K562 (cell line): ENCODE measurements around the gene GON7. TPM values are rescaled to one million over a fixed set of nuclear protein-coding genes. Genes with fewer than 3 reads are reported as not detected.

ENCODE experiments used
- ATAC-seq: fragments of 200-7000 bp; cut with Tn5 transposase; 3 replicates; pipeline ENCODE4 v1.9.1; 2020; ENCODE audit warnings: moderate library complexity
- BruUV-seq: library from RNA; stranded (reverse); fragments of 400-500 nt; replicated peaks from 2 replicates; lab custom pipeline; 2021; lab: Mats Ljungman, UMichigan
- CTCF ChIA-PET: fragments of 300-600 bp; formaldehyde crosslinking; extraction: SDS; loops from one replicate; lab custom pipeline; 2021; ENCODE audit warnings: low intra/inter-chr PET ratio; lab: Yijun Ruan, JAX
- POLR2A ChIA-PET: fragments of 300-600, 350-650 bp; sonication (Branson Sonifier 250); formaldehyde crosslinking; extraction: SDS; loops from one replicate; lab custom pipeline; 2021; ENCODE audit warnings: antibody characterized with exemption, inconsistent platforms; lab: Yijun Ruan, JAX
- DNase-seq, 4 experiments: peaks; one replicate each; pipeline versions ENCODE4 v3.0.0 to v3.0.0-alpha.2; 2011 to 2018; ENCODE audit warnings: low spot score in 3 of 4, mixed read lengths in 3 of 4; ENCODE audit errors: extremely low read depth in 1 of 4
- FAIRE-seq: peaks from 2 replicates; lab custom pipeline; 2011; peaks lifted over from hg19 to GRCh38; lab: Jason Lieb, UNC
- H2AFZ ChIP-seq: 2 replicates; pipeline ENCODE4 v1.6.0; 2011; ENCODE audit warnings: low read depth, low read length, control low read depth, inconsistent platforms
- H3K27ac ChIP-seq: fragments of 200-600 bp; 3 replicates; pipeline ENCODE4 v1.8.0; 2011; ENCODE audit warnings: low read depth, mild to moderate bottlenecking, control low read depth, inconsistent platforms, low read length, moderate library complexity, mixed read lengths; ENCODE audit errors: extremely low read depth
- H3K27me3 ChIP-seq, 2 experiments: fragments of 300-600 bp in 1 of 2; 2 replicates in 1 of 2; 3 replicates in 1 of 2; pipeline versions ENCODE4 v1.6.0 to v1.8.0; 2011; ENCODE audit warnings: inconsistent platforms in 2 of 2, low read length in 2 of 2, mild to moderate bottlenecking in 1 of 2, mixed read lengths in 1 of 2, moderate library complexity in 1 of 2; ENCODE audit not compliant: control insufficient read depth in 2 of 2, insufficient read depth in 2 of 2
- H3K36me3 ChIP-seq: fragments of 300-600 bp; 3 replicates; pipeline ENCODE4 v1.8.0; 2011; ENCODE audit warnings: mild to moderate bottlenecking, low read length, inconsistent platforms; ENCODE audit not compliant: control insufficient read depth, insufficient read depth
- H3K4me1 ChIP-seq, 2 experiments: fragments of 200-600 bp in 1 of 2; replicated peaks in 1 of 2; 2 replicates in 1 of 2; 3 replicates in 1 of 2; pipeline versions ENCODE4 v1.5.1 to v1.8.0; 2011; ENCODE audit warnings: inconsistent platforms in 2 of 2, low read length in 2 of 2, mild to moderate bottlenecking in 1 of 2, mixed read lengths in 1 of 2, moderate library complexity in 1 of 2; ENCODE audit not compliant: control insufficient read depth in 2 of 2, insufficient read depth in 2 of 2
- H3K4me2 ChIP-seq: 2 replicates; pipeline ENCODE4 v1.6.1; 2011; ENCODE audit warnings: low read length, control low read depth, inconsistent platforms, mixed read lengths; ENCODE audit not compliant: insufficient read depth
- H3K4me3 ChIP-seq: fragments of 200-600 bp; sonication (generic), shearing (Covaris generic); 2 replicates; pipeline ENCODE4 v1.5.1; 2016; ENCODE audit warnings: control low read depth, inconsistent platforms
- H3K79me2 ChIP-seq: fragments of 200-600 bp; 3 replicates; pipeline ENCODE4 v1.8.0; 2011; ENCODE audit warnings: low read length, inconsistent platforms; ENCODE audit not compliant: control insufficient read depth, insufficient read depth
- H3K9ac ChIP-seq, 2 experiments: 2 replicates each; pipeline versions ENCODE4 v1.6.0 to v1.6.1; 2011; ENCODE audit warnings: low read depth in 2 of 2, low read length in 2 of 2, control low read depth in 1 of 2, inconsistent platforms in 1 of 2, mild to moderate bottlenecking in 1 of 2, mixed read lengths in 1 of 2; ENCODE audit not compliant: insufficient read depth in 1 of 2
- H3K9me1 ChIP-seq: one replicate; pipeline ENCODE4 v1.6.0; 2011; ENCODE audit warnings: inconsistent platforms, mild to moderate bottlenecking, low read length, moderate library complexity; ENCODE audit not compliant: control insufficient read depth, insufficient read depth
- H3K9me3 ChIP-seq: replicated peaks from 2 replicates; pipeline ENCODE4 v1.5.1; 2011; ENCODE audit warnings: low read depth, low read length, inconsistent platforms; ENCODE audit not compliant: control insufficient read depth, insufficient read depth
- H4K20me1 ChIP-seq: replicated peaks from 2 replicates; pipeline ENCODE4 v1.6.1; 2011; ENCODE audit warnings: low read length, inconsistent platforms, mixed read lengths; ENCODE audit not compliant: control insufficient read depth, insufficient read depth
- POU5F1 ChIP-seq: fragments of 150-350 bp; IDR thresholded peaks from 2 replicates; pipeline ENCODE4 v1.6.1; 2014; ENCODE audit warnings: borderline replicate concordance, low read length, low read depth, mild to moderate bottlenecking; ENCODE audit not compliant: partially characterized antibody
- PRMT5 ChIP-seq: sonication (generic); formaldehyde crosslinking; IDR thresholded peaks from 2 replicates; pipeline ENCODE4 v1.5.0; 2020; ENCODE audit warnings: missing genetic modification reagents
- USF2 ChIP-seq: sonication (generic); formaldehyde crosslinking; IDR thresholded peaks from 2 replicates; pipeline ENCODE4 v1.5.0; 2020; ENCODE audit warnings: missing genetic modification reagents
- WGBS: fragments of 100-300 bp; shearing (Covaris generic); methylation state at CpG from one replicate; pipeline ENCODE4 v1.1.6; 2016; ENCODE audit warnings: low coverage, mixed read lengths; ENCODE audit not compliant: insufficient coverage; ENCODE audit errors: missing lambda C conversion rate; 5-methylcytosine and 5-hydroxymethylcytosine counted together
- in situ Hi-C: fragments of 300-500 bp; cut with MboI; formaldehyde crosslinking; loops from 4 replicates; pipeline ENCODE4 v1.15.0; 2018; ENCODE audit warnings: inconsistent platforms, mixed read lengths
- intact Hi-C: fragments of 100-400 bp; cut with micrococcal nuclease; formaldehyde crosslinking; loops from 2 replicates; pipeline ENCODE4 v1.14.2; 2022
- polyA plus RNA-seq, 8 experiments: library from polyadenylated mRNA; depleted of rRNA in 4 of 8; stranded (reverse) in 5 of 8; unstranded in 3 of 8; fragments of >200 nt; fragmentation: Nextera tagmentation in 2 of 8; fragmentation: Illumina TruSeq in 1 of 8; extraction: Ambion mirVana in 2 of 8; extraction: Trizol in 1 of 8; gene quantifications; 2 replicates each; pipeline versions ENCODE4 v1.2.1 to v1.2.3, GENCODE V29; 2011 to 2014; ENCODE audit warnings: inconsistent platforms in 1 of 8, missing spikeins in 1 of 8
- total RNA-seq, 7 experiments: library from RNA; depleted of rRNA in 6 of 7; stranded (reverse); fragments of >200 nt in 6 of 7; fragmentation: Illumina TruSeq in 2 of 7; extraction: Trizol in 2 of 7; gene quantifications; 2 replicates each; pipeline versions ENCODE4 v1.2.1 to v1.2.3, GENCODE V29; 2011 to 2021; ENCODE audit warnings: low replicate concordance in 1 of 7
- TF ChIP-seq, protein P1 (sequence below): fragments of 450-650 bp; formaldehyde crosslinking; IDR thresholded peaks from 2 replicates; pipeline ENCODE4 v1.4.0; 2022; ENCODE audit warnings: missing genetic modification characterization
- TF ChIP-seq, protein P2 (sequence below): fragments of 250-450 bp; sonication (Bioruptor Pico); IDR thresholded peaks from 2 replicates; pipeline ENCODE4 v1.8.0; 2021; ENCODE audit warnings: mild to moderate bottlenecking, moderate library complexity

The GON7 gene
- total and polyA plus RNA-seq, 9 of the 15 experiments (the other 6 are each of a cell fraction or from before 2014, with no cell fraction given), result 13.7 to 34.0 (median 23.9) TPM

DNA sequence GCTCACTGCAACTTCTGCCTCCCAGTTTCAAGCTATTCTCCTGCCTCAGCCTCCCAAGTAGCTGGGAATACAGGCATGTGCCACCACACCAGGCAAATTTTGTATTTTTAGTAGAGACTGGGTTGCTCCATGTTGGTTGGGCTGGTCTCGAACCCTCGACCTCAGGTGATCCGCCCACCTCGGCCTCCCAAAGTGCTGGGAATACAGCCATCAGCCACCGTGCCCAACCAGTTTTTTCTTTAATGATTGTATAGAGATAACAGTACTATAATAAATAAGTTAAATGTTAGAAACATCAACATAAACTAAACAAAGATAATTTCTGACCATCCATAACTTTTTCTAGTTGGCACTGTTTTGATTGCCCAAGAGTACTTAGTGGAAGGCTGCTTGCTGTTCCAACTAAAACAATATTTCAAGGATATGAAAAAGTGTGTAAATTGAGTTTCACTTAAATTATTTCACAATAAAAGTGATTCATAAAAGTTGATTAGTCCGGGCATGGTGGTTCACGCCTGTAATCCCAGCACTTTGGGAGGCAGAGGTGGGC is 5.6 kb downstream of the GON7 start:
- Histone ChIP-seq H3K36me3 (peaks cover 20% of the 10 kb centered on the region; the same call in 1 of the 3 replicates), H4K20me1 (no peaks in the 10 kb centered on the region), H3K9ac (no peak overlapping the region), H3K27ac (no peak overlapping the region), H3K4me1 (peaks cover 0 to 7% of the 10 kb centered on the region in 2 experiments; a peak in 1 of 5 replicates)
- ATAC-seq (no peak), DNase-seq (no peak)
- BruUV-seq, result no TSS peak
- WGBS, result 86% methylated on average over 7 of the region's 7 CpGs
- TF ChIP-seq POU5F1, result no peak
- TF ChIP-seq USF2 (CRISPR knock-in tag), result no peak
- TF ChIP-seq, protein P1, sequence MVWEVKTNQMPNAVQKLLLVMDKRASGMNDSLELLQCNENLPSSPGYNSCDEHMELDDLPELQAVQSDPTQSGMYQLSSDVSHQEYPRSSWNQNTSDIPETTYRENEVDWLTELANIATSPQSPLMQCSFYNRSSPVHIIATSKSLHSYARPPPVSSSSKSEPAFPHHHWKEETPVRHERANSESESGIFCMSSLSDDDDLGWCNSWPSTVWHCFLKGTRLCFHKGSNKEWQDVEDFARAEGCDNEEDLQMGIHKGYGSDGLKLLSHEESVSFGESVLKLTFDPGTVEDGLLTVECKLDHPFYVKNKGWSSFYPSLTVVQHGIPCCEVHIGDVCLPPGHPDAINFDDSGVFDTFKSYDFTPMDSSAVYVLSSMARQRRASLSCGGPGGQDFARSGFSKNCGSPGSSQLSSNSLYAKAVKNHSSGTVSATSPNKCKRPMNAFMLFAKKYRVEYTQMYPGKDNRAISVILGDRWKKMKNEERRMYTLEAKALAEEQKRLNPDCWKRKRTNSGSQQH (CRISPR knock-in tag), result no peak
- TF ChIP-seq PRMT5 (CRISPR knock-in tag), result no peak
- TF ChIP-seq, protein P2, sequence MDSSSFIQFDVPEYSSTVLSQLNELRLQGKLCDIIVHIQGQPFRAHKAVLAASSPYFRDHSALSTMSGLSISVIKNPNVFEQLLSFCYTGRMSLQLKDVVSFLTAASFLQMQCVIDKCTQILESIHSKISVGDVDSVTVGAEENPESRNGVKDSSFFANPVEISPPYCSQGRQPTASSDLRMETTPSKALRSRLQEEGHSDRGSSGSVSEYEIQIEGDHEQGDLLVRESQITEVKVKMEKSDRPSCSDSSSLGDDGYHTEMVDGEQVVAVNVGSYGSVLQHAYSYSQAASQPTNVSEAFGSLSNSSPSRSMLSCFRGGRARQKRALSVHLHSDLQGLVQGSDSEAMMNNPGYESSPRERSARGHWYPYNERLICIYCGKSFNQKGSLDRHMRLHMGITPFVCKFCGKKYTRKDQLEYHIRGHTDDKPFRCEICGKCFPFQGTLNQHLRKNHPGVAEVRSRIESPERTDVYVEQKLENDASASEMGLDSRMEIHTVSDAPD (CRISPR knock-in tag), result no peak
- TF ChIP-seq, all 486 proteins: peak for 0
- Histone ChIP-seq H3K4me2 (no peak overlapping the region), H3K27me3 (no peaks in the 10 kb centered on the region), H3K9me3 (no peaks in the 10 kb centered on the region), H2AFZ (no peak overlapping the region), H3K9me1 (no peaks in the 10 kb centered on the region), H3K4me3 (no peak overlapping the region), H3K79me2 (peaks cover 29% of the 10 kb centered on the region)
- CTCF ChIA-PET, result no interaction called here
- intact Hi-C loops, result no loop called here
- POLR2A ChIA-PET, result no interaction called here
- in situ Hi-C loops, result no loop called here
- FAIRE-seq, result no peak
